Motor neuron (in vitro differentiated cells): ENCODE data around the gene CORO7. TPM values are rescaled to one million over a fixed set of nuclear protein-coding genes. Genes with fewer than 3 reads are reported as not detected.
A peak's percentile ranks its signal among the peaks of the same experiment; 100 is the strongest.

Source experiments
- ATAC-seq, 8 experiments: fragments of 200-7000 bp; cut with Tn5 transposase; replicated peaks in 6 of 8; 2 replicates each; pipeline ENCODE4 v1.8.0; 2021; ENCODE audit warnings: mild to moderate bottlenecking in 8 of 8, moderate library complexity in 8 of 8
- H3K27ac ChIP-seq, 2 donors: fragments of 250-450 bp; sonication (Bioruptor Pico); 2 replicates each; pipeline ENCODE4 v1.9.0; 2021; ENCODE audit warnings: antibody characterized with exemption in 2 of 2, mild to moderate bottlenecking in 2 of 2, moderate library complexity in 1 of 2
- H3K4me1 ChIP-seq, 2 donors: fragments of 250-450 bp; sonication (Bioruptor Pico); replicated peaks in 1 of 2; 2 replicates each; pipeline ENCODE4 v1.6.1; 2021; ENCODE audit warnings: antibody characterized with exemption in 2 of 2, mild to moderate bottlenecking in 2 of 2, moderate library complexity in 1 of 2
- H3K4me3 ChIP-seq, 5 donors: fragments of 250-450 bp; sonication (Bioruptor Pico); 2 replicates each; pipeline ENCODE4 v1.9.0; 2021; ENCODE audit warnings: antibody characterized with exemption in 5 of 5, mild to moderate bottlenecking in 5 of 5, moderate library complexity in 4 of 5
- WGBS, 10 experiments: fragments of 450-650 bp; shearing (Covaris generic); methylation state at CpG; one replicate each; pipeline ENCODE4 v1.0.0; 2022; 5-methylcytosine and 5-hydroxymethylcytosine counted together
- in situ Hi-C, 9 experiments: fragments of 400-800 bp; cut with MboI; loops; one replicate each; pipeline ENCODE4 v1.15.0; 2021; ENCODE audit warnings: low sequenced_read_pairs in 9 of 9, low pct_unique_long_range_greater_than_20kb in 2 of 9; ENCODE audit not compliant: unreplicated experiment in 9 of 9
- total RNA-seq, 8 experiments: library from RNA; unstranded; fragments of 300-600 nt; gene quantifications; 2 replicates each; pipeline versions ENCODE4 v1.2.3 to v1.2.4, GENCODE V29; 2022

CORO7 gene
- total RNA-seq, 8 experiments from 2014 or later, result 6.0 to 30.1 (median 26.8) TPM

DNA sequence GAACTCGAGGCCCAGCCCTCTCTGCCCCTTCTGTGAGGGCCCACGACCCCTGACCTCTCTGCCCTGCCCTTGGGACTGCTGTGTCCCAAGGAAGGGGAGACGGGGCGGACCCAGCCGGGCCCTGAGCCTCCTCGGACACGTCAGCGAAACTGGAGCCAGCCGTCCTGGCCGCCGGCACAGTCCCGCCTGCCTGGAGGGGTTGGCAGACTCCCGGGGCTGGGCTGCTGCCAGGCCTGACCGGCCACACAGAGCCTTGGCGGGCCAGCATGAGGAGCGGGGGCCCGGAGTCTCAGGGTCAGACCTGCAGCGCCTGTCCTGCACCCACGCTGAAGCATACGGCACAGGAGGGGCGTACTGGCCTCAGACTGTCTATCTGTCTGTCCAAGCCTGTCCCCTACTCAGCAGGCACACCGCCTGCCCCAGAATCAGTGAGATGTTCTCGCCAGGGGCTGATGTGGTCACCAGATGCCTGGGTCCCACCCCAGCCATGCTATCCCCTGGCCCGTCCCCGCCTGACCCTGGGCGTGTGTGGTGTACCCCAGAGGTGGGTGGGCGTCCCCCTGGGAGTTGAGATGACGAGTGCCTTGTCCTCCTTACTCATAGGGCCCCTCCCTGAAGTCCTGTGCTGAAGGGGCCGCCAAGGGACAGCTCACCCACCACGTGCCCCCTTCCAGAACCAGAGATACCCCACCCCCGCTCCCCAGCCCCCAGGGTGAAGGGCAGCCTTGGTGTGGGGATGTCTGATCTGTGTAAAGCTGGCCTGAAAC is 40.1 kb downstream of the CORO7 start:
- WGBS, 10 experiments, result 0 to 60% methylated on average over 1 to 13 of the region's 31 CpGs; no CpG with 5 or more reads in 8 of the 10 experiments
- Histone ChIP-seq H3K27ac (no peak overlapping the region), H3K4me3 (no peak overlapping the region), H3K4me1 (peaks cover 27 to 42% of the 10 kb centered on the region in 2 donors)
- peak in 3 of 8 experiments; percentile 3 to 16 (median 7) for ATAC-seq
- in situ Hi-C loops, result no loop called here

DNA sequence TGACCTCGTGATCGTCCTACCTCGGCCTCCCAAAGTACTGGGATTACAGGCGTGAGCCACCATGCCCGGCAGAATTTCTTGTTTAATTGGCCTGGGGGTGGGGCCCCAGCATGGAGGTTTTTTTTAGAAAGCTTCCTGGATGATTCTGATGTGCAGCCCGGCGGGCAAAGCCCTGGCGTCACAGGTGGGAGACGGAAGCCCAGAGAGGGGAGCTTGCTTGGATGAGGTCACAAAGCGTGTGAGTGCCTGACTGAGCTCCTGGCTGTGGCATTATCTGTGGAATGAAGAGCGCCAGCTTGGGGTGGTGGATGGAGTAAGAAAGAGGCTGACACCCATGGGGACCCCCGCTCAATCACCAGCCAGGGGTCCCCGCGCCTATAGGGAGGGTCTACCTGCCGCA is 40.7 kb downstream of the CORO7 start:
- WGBS, 10 experiments, result 19 to 90% (median 74%) methylated on average over 3 to 9 of the region's 15 CpGs; no CpG with 5 or more reads in 4 of the 10 experiments
- in situ Hi-C loops, result no loop called here
- Histone ChIP-seq H3K4me1 (peaks cover 28 to 48% of the 10 kb centered on the region in 2 donors), H3K4me3 (no peak overlapping the region), H3K27ac (no peak overlapping the region)
- ATAC-seq, result no peak

DNA sequence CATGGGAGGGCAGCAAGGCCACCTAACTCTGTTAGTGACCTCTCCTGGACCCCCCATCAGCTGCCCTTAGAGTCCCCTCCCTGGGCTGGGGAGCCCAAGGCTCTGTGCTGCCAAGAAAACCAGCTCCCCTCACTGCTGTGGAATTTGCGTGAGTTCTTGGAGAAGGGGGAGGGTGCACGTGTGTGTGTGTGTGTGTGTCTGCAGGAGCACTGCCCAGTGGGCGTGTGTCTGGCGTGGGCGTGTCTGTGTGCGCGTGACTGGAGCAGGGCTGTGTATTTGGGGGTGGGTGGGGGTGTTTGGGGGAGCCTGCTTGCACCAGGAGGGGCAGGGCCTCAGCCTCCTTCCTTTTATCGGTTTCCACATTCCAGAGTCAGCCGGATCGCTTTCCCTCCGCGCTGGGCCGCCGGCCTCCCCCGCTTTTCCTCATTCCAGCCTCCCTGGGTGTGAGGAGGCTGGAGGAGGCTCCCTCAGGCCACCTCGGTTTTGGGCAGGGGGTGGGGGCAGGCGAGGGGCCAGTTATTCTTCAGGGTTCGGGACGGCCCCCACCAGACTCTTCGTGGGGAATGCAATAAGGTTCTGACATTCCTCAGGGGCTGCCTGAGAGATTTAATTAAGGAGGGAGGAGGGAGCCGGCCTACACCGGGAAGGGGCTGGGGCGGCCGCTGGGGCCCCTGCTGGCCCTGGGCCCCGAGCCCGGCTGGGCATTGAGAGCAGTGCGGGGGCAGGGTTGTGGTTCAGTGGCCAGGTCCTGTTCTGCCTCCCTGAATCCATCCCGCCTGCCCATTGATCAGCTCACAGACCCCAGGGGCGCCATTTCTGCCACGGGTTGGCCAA is 42.3 kb downstream of the CORO7 start:
- H3K4me1 ChIP-seq, result peaks cover 28 to 48% of the 10 kb centered on the region in 2 donors
- peak overlapping the region in 1 of 5 donors; percentile 6 for H3K4me3 ChIP-seq

DNA sequence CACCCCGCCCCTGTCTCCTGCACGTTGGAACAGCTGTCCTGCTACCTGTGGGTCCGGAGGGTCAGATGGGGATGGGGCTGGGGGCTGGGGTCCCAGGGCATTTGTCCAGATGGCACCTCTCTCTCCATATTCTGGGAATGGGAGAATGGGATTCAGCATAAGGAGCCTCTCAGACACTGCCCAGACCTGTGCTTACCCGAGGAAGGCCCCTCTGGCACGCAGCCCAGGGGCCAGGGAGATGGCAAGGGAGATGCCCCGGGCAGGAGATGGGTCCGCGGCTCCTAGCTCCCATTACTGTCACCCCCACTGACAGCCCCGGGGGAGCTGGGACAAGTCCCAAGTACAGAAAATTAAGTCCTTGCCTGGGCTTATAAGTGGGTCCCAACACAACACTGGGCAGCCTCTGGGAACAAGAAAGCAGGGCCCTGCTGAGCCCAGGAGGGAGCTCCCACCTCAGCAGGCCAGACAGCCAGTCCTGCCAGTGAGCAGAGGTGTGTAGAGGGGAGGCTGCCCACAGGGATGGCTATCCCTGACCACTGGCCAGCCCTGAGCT is 43.0 kb downstream of the CORO7 start:
- in situ Hi-C loops, result no loop called here
- Histone ChIP-seq H3K4me3 (peak overlapping the region in 1 of 5 donors; percentile 42), H3K27ac (peak overlapping the region in 1 of 2 donors; percentile 39), H3K4me1 (peaks cover 28 to 47% of the 10 kb centered on the region in 2 donors)
- peak in 5 of 8 experiments; percentile 16 to 42 (median 19) for ATAC-seq
- WGBS, 10 experiments, result no CpG with 5 or more reads among the region's 9 CpGs

More for the DNA sequence above, 42.3 kb downstream of the CORO7 start:
- in situ Hi-C loops, result no loop called here
- ATAC-seq, result peak; percentile 1 to 61 (median 48)
- 0 to 12% methylated on average over 1 to 5 of the region's 30 CpGs; no CpG with 5 or more reads in 8 of the 10 experiments for WGBS, 10 experiments
- peak overlapping the region in 1 of 2 donors; percentile 39 for H3K27ac ChIP-seq

DNA sequence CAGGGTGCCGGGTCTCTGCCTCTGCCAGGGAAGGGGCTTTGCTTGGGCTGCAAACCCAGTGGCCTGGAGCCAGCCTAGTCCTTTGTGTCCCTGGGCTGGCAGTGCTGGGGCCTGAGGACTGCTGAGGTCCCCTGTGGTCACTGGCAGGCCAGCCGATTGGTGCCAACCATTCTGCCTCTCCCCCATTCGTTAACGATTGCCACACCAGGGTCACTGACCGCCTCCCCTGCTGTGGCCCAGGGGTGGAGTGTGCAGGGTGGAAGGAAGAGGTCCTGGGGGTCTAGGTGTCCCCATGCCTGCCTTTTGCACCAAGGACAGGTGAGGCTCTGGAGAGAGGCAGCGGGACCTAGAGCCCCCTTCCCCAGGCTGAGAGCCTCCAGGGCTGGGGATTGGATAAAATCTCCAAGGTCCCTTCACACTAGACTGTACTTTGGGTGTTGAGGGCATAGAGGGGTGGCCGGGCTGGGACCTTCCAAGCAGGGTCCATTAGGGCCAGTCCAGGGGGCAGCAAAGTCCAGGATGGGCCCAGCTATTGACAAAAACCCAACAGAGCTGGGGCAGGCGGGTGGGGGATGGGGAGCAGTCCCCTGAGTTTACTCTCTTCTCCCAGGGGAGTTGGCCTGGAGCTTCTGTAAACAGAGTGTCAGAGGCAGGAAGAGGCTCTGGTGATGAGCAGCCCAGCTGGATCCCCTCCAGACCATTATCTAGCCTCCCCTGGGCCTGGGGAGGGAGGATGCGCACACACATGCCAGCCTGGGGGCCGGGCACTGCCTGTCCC is 43.6 kb downstream of the CORO7 start:
- in situ Hi-C loops, result no loop called here
- peak in 3 of 8 experiments; percentile 6 to 42 (median 6) for ATAC-seq
- Histone ChIP-seq H3K27ac (no peak overlapping the region), H3K4me3 (peak overlapping the region in 3 of 5 donors; percentile 42 to 57 (median 46)), H3K4me1 (peaks cover 28 to 41% of the 10 kb centered on the region in 2 donors)
- WGBS, 10 experiments, result 0 to 100% (median 70%) methylated on average over 1 to 3 of the region's 10 CpGs; no CpG with 5 or more reads in 7 of the 10 experiments

DNA sequence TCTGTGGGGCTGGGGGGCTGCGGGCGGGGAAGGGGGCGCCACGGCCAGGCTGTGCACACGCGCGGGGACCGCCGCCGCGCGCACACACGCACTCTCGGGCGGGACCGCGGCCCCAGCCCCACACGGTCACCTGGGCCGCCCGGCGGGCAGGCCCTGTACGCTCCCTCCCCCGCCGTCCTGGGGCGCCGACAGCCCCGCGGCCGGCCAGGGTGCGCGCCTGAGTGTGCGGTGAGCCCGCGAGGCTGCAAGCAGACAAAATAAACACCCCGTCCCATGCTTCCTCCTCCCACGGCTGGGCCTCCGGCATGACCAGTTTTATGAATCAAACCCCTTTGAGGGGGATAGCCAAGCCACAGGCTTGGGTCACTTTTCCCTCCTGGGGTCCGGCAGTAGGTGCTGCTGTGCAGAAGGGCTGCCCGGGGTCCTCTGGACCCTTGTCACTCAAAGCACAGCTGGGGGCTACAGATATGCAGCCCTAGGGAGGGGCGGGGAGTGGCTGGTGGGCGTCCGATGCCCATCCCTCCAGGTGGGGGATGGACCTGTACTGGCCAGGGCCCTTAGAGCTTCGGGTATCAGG is 44.3 kb downstream of the CORO7 start:
- in situ Hi-C loops, result no loop called here
- ATAC-seq, result peak; percentile 1 to 51 (median 38)
- no peak overlapping the region for H3K27ac ChIP-seq
- 0% methylated on average over 3 of the region's 43 CpGs; no CpG with 5 or more reads in 9 of the 10 experiments for WGBS, 10 experiments
- peak overlapping the region; percentile 42 to 57 (median 46) for H3K4me3 ChIP-seq
- peaks cover 28 to 40% of the 10 kb centered on the region in 2 donors for H3K4me1 ChIP-seq

DNA sequence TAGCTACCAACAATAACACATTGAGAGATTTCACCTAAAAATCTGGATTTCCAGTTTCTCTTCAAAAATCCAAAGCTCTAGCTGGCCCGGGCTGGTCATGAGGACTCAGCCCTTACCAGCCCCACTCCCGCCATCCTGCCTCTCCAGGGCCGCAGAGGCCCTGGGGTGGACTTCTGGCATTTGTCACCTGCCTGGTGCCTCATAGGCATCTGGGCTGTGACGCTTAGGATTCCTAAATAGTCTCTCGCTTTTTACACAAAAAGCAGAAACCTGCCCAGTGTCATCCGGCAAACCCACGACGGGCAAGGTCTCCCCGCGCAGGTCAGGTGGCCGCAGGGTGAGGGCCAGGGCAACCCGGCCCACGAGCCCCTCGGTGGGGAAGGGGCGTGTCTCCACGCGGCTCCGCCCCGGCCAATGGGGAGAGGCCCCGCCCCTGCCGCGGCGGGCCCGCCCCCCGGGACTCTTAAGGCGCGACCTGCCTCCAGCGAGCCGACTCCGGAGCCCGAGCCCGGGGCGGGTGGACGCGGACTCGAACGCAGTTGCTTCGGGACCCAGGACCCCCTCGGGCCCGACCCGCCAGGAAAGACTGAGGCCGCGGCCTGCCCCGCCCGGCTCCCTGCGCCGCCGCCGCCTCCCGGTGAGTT is 44.9 kb downstream of the CORO7 start, which contains the start of gene VASN:
TSS of gene VASN (plus strand) at position 492 of the 644 bp plus-strand sequence. CDS start 9,030 bp downstream, outside the sequence.
- Histone ChIP-seq H3K4me1 (peaks cover 28 to 40% of the 10 kb centered on the region in 2 donors), H3K4me3 (peak within 1 kb of the TSS; percentile 42 to 57 (median 46)), H3K27ac (no peak within 1 kb of the TSS)
- WGBS, 10 experiments, result 0 to 58% (median 28%) methylated on average over 1 to 3 of the region's 50 CpGs; no CpG with 5 or more reads in 6 of the 10 experiments
- in situ Hi-C loops, result no loop called here
- ATAC-seq, result peak; percentile 25 to 82 (median 68)

DNA sequence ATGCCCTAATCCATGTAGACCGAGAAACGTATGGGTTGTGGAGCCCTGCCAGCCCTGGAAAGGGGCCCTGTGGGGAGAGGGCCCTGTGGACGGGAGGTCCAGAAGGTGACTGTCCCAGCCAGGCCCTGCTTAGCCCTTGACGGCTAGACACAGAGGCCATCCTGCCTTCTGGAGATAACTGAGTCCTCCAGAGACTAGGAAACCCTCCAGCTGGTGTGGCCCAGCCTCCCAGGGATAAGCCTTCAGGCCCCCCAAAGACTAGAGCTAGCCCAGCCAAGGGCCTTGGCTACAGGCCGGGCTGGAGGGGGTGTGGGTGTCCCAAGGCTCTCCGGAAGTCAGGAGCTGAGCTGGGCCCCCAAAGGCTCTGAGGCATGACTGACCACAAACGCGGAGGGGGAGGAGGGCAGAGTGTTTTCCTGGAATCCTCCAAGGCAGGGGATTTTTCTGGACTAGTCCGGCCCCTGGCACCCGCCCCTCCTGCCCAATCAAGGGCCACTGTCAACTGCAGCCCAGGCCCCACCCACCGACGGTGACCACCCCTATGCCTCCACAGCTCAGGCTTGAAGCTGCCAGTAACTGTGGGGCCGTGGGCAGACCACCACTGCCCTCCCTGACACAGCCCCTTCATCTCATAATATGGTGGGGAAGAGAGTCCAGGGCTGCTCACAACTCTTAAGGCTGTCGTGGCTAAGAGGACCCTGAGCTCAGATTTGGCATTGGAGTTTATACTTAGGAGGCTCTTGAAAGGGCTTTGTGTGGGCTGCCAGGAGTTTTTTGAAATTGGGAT is 45.6 kb downstream of the CORO7 start:
- 43 to 80% (median 60%) methylated on average over 1 to 6 of the region's 14 CpGs; no CpG with 5 or more reads in 5 of the 10 experiments for WGBS, 10 experiments
- no peak overlapping the region for H3K27ac ChIP-seq
- peaks cover 28 to 40% of the 10 kb centered on the region in 2 donors for H3K4me1 ChIP-seq
- peak in 2 of 8 experiments; percentile 2 to 3 for ATAC-seq
- in situ Hi-C loops, result no loop called here
- peak overlapping the region in 1 of 5 donors; percentile 46 for H3K4me3 ChIP-seq

DNA sequence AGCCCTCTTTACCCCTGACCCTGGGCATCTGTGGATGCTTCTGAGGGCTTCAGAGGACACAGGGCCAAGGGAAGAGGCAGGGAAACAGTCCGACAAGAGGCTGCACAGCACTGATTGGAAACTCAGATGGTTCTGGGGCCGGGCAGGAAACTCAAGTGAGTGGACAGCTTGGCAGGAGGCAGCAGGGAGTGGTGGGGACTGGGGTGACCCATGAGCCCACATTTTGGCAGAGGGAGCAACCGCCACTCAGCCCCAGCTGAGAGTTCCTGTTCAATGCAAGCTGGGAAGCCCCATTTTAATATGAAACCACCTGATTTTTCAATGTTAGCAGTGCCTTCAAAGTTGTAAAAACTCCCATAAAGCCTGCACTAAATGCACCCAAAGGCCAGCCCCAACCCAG is 46.2 kb downstream of the CORO7 start:
- H3K27ac ChIP-seq, result no peak overlapping the region
- no peak overlapping the region for H3K4me3 ChIP-seq
- no peak for ATAC-seq
- in situ Hi-C loops, result no loop called here
- WGBS, 10 experiments, result 86 to 100% (median 94%) methylated on average over 1 to 2 of the region's 3 CpGs; no CpG with 5 or more reads in 7 of the 10 experiments
- peaks cover 28 to 39% of the 10 kb centered on the region in 2 donors for H3K4me1 ChIP-seq

DNA sequence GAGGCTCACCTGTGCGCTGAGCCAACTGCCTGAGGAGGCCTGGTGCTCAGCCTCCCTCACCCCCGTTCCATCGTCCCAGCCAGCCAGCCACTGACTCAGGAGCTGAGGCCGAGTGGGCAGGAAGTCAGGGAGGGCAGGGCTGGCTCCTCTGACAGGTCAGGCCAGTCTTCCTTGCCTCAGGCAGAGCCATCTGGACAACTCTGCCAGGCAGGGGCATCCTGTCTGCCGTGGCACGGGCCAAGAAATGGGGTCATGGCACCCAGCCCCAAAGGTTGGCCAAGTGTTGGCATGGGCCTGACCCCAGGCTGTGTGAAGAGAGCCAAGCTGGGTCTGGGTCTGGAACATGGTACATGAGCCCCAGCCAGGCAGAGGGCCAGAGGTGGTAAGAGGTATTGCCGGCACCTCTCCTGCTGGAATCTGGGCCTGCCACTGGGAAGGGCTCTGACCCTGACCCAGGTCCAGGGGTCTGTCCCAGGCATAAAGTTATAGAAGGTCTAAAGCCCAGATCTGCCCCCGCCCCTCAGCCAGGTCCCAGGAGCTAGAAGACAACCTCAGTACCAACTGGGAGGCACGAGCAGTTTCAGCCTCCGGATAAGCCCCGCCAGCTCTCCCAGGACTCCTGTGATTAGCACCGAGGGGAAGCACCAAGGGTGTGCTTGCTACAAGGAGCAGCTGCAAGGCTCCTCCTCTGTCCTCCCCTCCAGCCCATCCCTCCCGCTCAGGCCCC is 47.2 kb downstream of the CORO7 start:
- H3K4me1 ChIP-seq, result peaks cover 23 to 29% of the 10 kb centered on the region in 2 donors
- 70 to 100% (median 80%) methylated on average over 1 to 4 of the region's 13 CpGs; no CpG with 5 or more reads in 6 of the 10 experiments for WGBS, 10 experiments
- in situ Hi-C loops, result no loop called here
- no peak overlapping the region for H3K4me3 ChIP-seq
- ATAC-seq, result no peak
- no peak overlapping the region for H3K27ac ChIP-seq
